H9 (cell line): ENCODE data around the gene DSTYK. TPM values are rescaled to one million over a fixed set of nuclear protein-coding genes. Genes with fewer than 3 reads are reported as not detected.
A peak's percentile ranks its signal among the peaks of the same experiment; 100 is the strongest.

Experiments used
- DNase-seq: peaks from one replicate; pipeline ENCODE4 v3.0.0-alpha.2; 2017
- H2AFZ ChIP-seq: one replicate; pipeline ENCODE4 v1.6.1; 2013; ENCODE audit warnings: mild to moderate bottlenecking, low read length, control low read depth, moderate library complexity
- H2AK5ac ChIP-seq: 2 replicates; pipeline ENCODE4 v1.6.1; 2013; ENCODE audit warnings: low read length, control low read depth, mixed read lengths; ENCODE audit not compliant: insufficient read length
- H2BK120ac ChIP-seq: one replicate; pipeline ENCODE4 v1.6.1; 2013; ENCODE audit warnings: low read depth, mild to moderate bottlenecking, low read length, control low read depth, inconsistent platforms; ENCODE audit not compliant: poor library complexity, severe bottlenecking
- H2BK12ac ChIP-seq: 2 replicates; pipeline ENCODE4 v1.6.1; 2013; ENCODE audit warnings: low read length, control low read depth, mixed read lengths, low read depth; ENCODE audit not compliant: insufficient read length
- H2BK15ac ChIP-seq: 2 replicates; pipeline ENCODE4 v1.6.1; 2013; ENCODE audit warnings: low read depth, low read length, control low read depth
- H2BK20ac ChIP-seq: one replicate; pipeline ENCODE4 v1.6.1; 2013; ENCODE audit warnings: low read depth, mild to moderate bottlenecking, low read length, control low read depth, inconsistent platforms; ENCODE audit not compliant: poor library complexity, severe bottlenecking
- H2BK5ac ChIP-seq: 2 replicates; pipeline ENCODE4 v1.6.1; 2013; ENCODE audit warnings: low read length, control low read depth, mixed read lengths; ENCODE audit not compliant: insufficient read length
- H3K14ac ChIP-seq: 2 replicates; pipeline ENCODE4 v1.6.1; 2013; ENCODE audit warnings: low read length, control low read depth; ENCODE audit not compliant: insufficient read depth
- H3K18ac ChIP-seq: 2 replicates; pipeline ENCODE4 v1.6.1; 2013; ENCODE audit warnings: low read depth, mild to moderate bottlenecking, mixed read lengths, low read length, control low read depth; ENCODE audit not compliant: insufficient read length
- H3K23ac ChIP-seq: 2 replicates; pipeline ENCODE4 v1.6.1; 2013; ENCODE audit warnings: low read length, control low read depth, mixed read lengths, low read depth; ENCODE audit not compliant: insufficient read length
- H3K23me2 ChIP-seq: 2 replicates; pipeline ENCODE4 v1.6.1; 2013; ENCODE audit warnings: low read depth, mild to moderate bottlenecking, mixed read lengths, low read length, control low read depth; ENCODE audit not compliant: insufficient read length, poor library complexity, severe bottlenecking
- H3K27ac ChIP-seq: 2 replicates; pipeline ENCODE4 v1.5.1; 2013; ENCODE audit warnings: low read length, control low read depth, mixed read lengths, low read depth; ENCODE audit not compliant: insufficient read length
- H3K27me3 ChIP-seq: 2 replicates; pipeline ENCODE4 v1.6.1; 2013; ENCODE audit warnings: low read length, control low read depth, inconsistent platforms; ENCODE audit not compliant: insufficient read depth
- H3K4ac ChIP-seq: 2 replicates; pipeline ENCODE4 v1.6.1; 2013; ENCODE audit warnings: low read depth, mild to moderate bottlenecking, control low read depth, inconsistent platforms, low read length, moderate library complexity
- H3K4me1 ChIP-seq: 2 replicates; pipeline ENCODE4 v1.6.1; 2013; ENCODE audit warnings: low read length, control low read depth, inconsistent platforms; ENCODE audit not compliant: insufficient read depth
- H3K4me2 ChIP-seq: 2 replicates; pipeline ENCODE4 v1.6.1; 2013; ENCODE audit warnings: low read length, control low read depth, mixed read lengths; ENCODE audit not compliant: insufficient read length, insufficient read depth
- H3K56ac ChIP-seq: 2 replicates; pipeline ENCODE4 v1.6.1; 2013; ENCODE audit warnings: low read depth, mild to moderate bottlenecking, mixed read lengths, low read length, control low read depth; ENCODE audit not compliant: insufficient read length
- H3K79me1 ChIP-seq: 2 replicates; pipeline ENCODE4 v1.6.1; 2013; ENCODE audit warnings: low read depth, mild to moderate bottlenecking, moderate library complexity, low read length, control low read depth, inconsistent platforms; ENCODE audit not compliant: insufficient read depth, poor library complexity, severe bottlenecking
- H3K79me2 ChIP-seq: 2 replicates; pipeline ENCODE4 v1.6.1; 2013; ENCODE audit warnings: low read length, control low read depth, inconsistent platforms; ENCODE audit not compliant: insufficient read depth
- H3K9ac ChIP-seq: 2 replicates; pipeline ENCODE4 v1.6.1; 2013; ENCODE audit warnings: low read length, control low read depth, mixed read lengths; ENCODE audit not compliant: insufficient read length; ENCODE audit errors: extremely low read depth
- H3K9me3 ChIP-seq: one replicate; pipeline ENCODE4 v1.6.1; 2013; ENCODE audit warnings: low read depth, low read length, inconsistent platforms; ENCODE audit not compliant: control insufficient read depth
- H3T11ph ChIP-seq: one replicate; pipeline ENCODE4 v1.6.1; 2013; ENCODE audit warnings: mild to moderate bottlenecking, low read length, control low read depth, inconsistent platforms
- H4K20me1 ChIP-seq: one replicate; pipeline ENCODE4 v1.6.1; 2013; ENCODE audit not compliant: control insufficient read depth, insufficient read length, insufficient read depth
- H4K5ac ChIP-seq: 2 replicates; pipeline ENCODE4 v1.6.1; 2013; ENCODE audit warnings: low read depth, mild to moderate bottlenecking, mixed read lengths, low read length, control low read depth; ENCODE audit not compliant: insufficient read length
- H4K8ac ChIP-seq: replicated peaks from 2 replicates; pipeline ENCODE4 v1.6.1; 2013; ENCODE audit warnings: low read length, control low read depth, mixed read lengths, low read depth; ENCODE audit not compliant: insufficient read length
- H4K91ac ChIP-seq: 2 replicates; pipeline ENCODE4 v1.6.1; 2013; ENCODE audit warnings: low read depth, mild to moderate bottlenecking, moderate library complexity, mixed read lengths, low read length, control low read depth; ENCODE audit not compliant: insufficient read length
- H3K27ac Mint-ChIP-seq, 3 experiments: 2 replicates in 2 of 3; 3 replicates in 1 of 3; pipeline ENCODE4 v1.8.0; 2020 to 2021; ENCODE audit warnings: mixed read lengths in 3 of 3, mild to moderate bottlenecking in 1 of 3, moderate library complexity in 1 of 3
- H3K27me3 Mint-ChIP-seq: 2 replicates; pipeline ENCODE4 v1.8.0; 2021; ENCODE audit warnings: low read depth, mild to moderate bottlenecking, moderate library complexity, mixed read lengths
- H3K36me3 Mint-ChIP-seq, 3 experiments: 2 replicates in 2 of 3; 3 replicates in 1 of 3; pipeline ENCODE4 v1.8.0; 2020 to 2021; ENCODE audit warnings: low read depth in 3 of 3, mixed read lengths in 3 of 3; ENCODE audit not compliant: insufficient read depth in 1 of 3
- H3K4me1 Mint-ChIP-seq, 2 experiments: 2 replicates each; pipeline ENCODE4 v1.8.0; 2020; ENCODE audit warnings: mixed read lengths in 2 of 2
- H3K4me3 Mint-ChIP-seq, 2 experiments: 2 replicates in 1 of 2; 3 replicates in 1 of 2; pipeline ENCODE4 v1.8.0; 2020 to 2021; ENCODE audit warnings: mild to moderate bottlenecking in 2 of 2, mixed read lengths in 2 of 2, moderate library complexity in 1 of 2
- H3K9me3 Mint-ChIP-seq, 2 experiments: 2 replicates in 1 of 2; 3 replicates in 1 of 2; pipeline ENCODE4 v1.8.0; 2020; ENCODE audit warnings: mild to moderate bottlenecking in 2 of 2, mixed read lengths in 2 of 2, moderate library complexity in 1 of 2
- CTCF ChIP-seq: fragments of 200-600 bp; sonication (generic); conservative IDR thresholded peaks from 3 replicates; pipeline ENCODE4 v1.8.0; 2021; ENCODE audit warnings: antibody characterized with exemption, mild to moderate bottlenecking
- WGBS: extraction: QIAGEN DNeasy Blood & Tissue Kit; methylation state at CpG from one replicate; pipeline ENCODE4 v1.1.7; 2013; ENCODE audit warnings: missing lambda C conversion rate, low lambda C conversion rate, mixed read lengths; ENCODE audit not compliant: insufficient read length; ENCODE audit errors: extremely low coverage; 5-methylcytosine and 5-hydroxymethylcytosine counted together
- total RNA-seq: library from RNA; stranded (reverse); gene quantifications from 2 replicates; pipeline ENCODE4 v1.2.1, GENCODE V29; 2021

The DSTYK gene
- total RNA-seq, 1 experiment from 2014 or later: 8.5 TPM

GRCh38 chr1:205188098-205188497 lies 23.4 kb downstream of the DSTYK start:
- Histone ChIP-seq H4K5ac (no peak overlapping the region), H3K4me2 (no peak overlapping the region), H3K4me1 (peaks cover 16% of the 10 kb centered on the region; the same call in 1 of the 2 replicates), H3T11ph (no peak overlapping the region), H2BK20ac (no peak overlapping the region), H3K9ac (no peak overlapping the region), H3K4ac (no peak overlapping the region), H2BK15ac (no peak overlapping the region), H3K27ac (no peak overlapping the region), H2BK5ac (no peak overlapping the region), H2AFZ (no peak overlapping the region), H4K91ac (no peak overlapping the region), H3K79me1 (peaks cover 4% of the 10 kb centered on the region), H3K14ac (no peak overlapping the region), H3K9me3 (no peaks in the 10 kb centered on the region), H3K27me3 (no peaks in the 10 kb centered on the region), H3K56ac (no peak overlapping the region), H2BK120ac (no peak overlapping the region), H3K79me2 (peaks cover 1% of the 10 kb centered on the region; the same call in 1 of the 2 replicates), H2AK5ac (no peak overlapping the region), H4K20me1 (no peaks in the 10 kb centered on the region), H3K23ac (no peak overlapping the region), H3K23me2 (no peaks in the 10 kb centered on the region), H3K18ac (no peak overlapping the region), H2BK12ac (no peak overlapping the region), H4K8ac (no peak overlapping the region)
- peak overlapping the region in 1 of 2 experiments; percentile 24; a peak in 2 of 5 replicates for H3K4me3 Mint-ChIP-seq
- no peaks in the 10 kb centered on the region for H3K9me3 Mint-ChIP-seq
- H3K36me3 Mint-ChIP-seq: peaks cover under 1 to 3% (median 2%) of the 10 kb centered on the region in 3 experiments; a peak in 6 of 7 replicates
- DNase-seq: no peak
- H3K27ac Mint-ChIP-seq: peak overlapping the region in 2 of 3 experiments; percentile 13 to 87; a peak in 2 of 7 replicates
- whole genome bisulfite sequencing: no CpG with 5 or more reads among the region's 2 CpGs
- peaks cover 54 to 62% of the 10 kb centered on the region in 2 experiments for H3K4me1 Mint-ChIP-seq
- no peaks in the 10 kb centered on the region for H3K27me3 Mint-ChIP-seq
- no peak for TF ChIP-seq CTCF
